Ascending aorta (tissue), 2 donors: ENCODE data around the gene LTB. TPM values are rescaled to one million over a fixed set of nuclear protein-coding genes. Genes with fewer than 3 reads are reported as not detected.

Experiments
- DNase-seq, 2 donors: peaks; one replicate each; pipeline ENCODE4 v3.0.0-alpha.2; 2019; ENCODE audit warnings: low spot score in 2 of 2
- H3K27ac ChIP-seq, 2 donors: fragments of 200-600 bp; sonication (generic); one replicate each; pipeline ENCODE4 v1.5.1; 2016 to 2017; ENCODE audit warnings: mild to moderate bottlenecking in 1 of 2
- H3K27me3 ChIP-seq: fragments of 200-600 bp; sonication (generic); one replicate; pipeline ENCODE4 v1.5.1; 2017
- H3K36me3 ChIP-seq, 2 donors: fragments of 200-600 bp; sonication (generic); one replicate each; pipeline ENCODE4 v1.5.1; 2016
- H3K4me1 ChIP-seq, 2 donors: fragments of 200-600 bp; sonication (generic); one replicate each; pipeline ENCODE4 v1.5.1; 2016 to 2017; ENCODE audit warnings: mild to moderate bottlenecking in 1 of 2
- H3K4me3 ChIP-seq, 2 donors: fragments of 200-600 bp; sonication (generic); one replicate each; pipeline ENCODE4 v1.5.1; 2016 to 2017; ENCODE audit warnings: mild to moderate bottlenecking in 1 of 2
- H3K9me3 ChIP-seq, 2 donors: fragments of 200-600 bp; sonication (generic); one replicate each; pipeline ENCODE4 v1.5.1; 2016
- intact Hi-C: fragments of 100-400 bp; cut with DNase I; formaldehyde crosslinking; loops from one replicate; pipeline ENCODE4 v1.15.1; 2023
- total RNA-seq: library from RNA; depleted of rRNA; stranded (reverse); fragments of >200 nt; gene quantifications from one replicate; pipeline ENCODE4 v1.1.0, GENCODE V29; 2016
- TF ChIP-seq, protein P1 (sequence below), 3 experiments: fragments of 200-600 bp in 2 of 3; fragments of 450-650 bp in 1 of 3; sonication (generic) in 2 of 3; IDR thresholded peaks; one replicate each; pipeline ENCODE4 v1.5.1; 2016 to 2019; ENCODE audit warnings: antibody characterized with exemption in 3 of 3, mild to moderate bottlenecking in 1 of 3, moderate library complexity in 1 of 3

LTB gene
- total RNA-seq, 1 donor from 2014 or later: not detected

DNA sequence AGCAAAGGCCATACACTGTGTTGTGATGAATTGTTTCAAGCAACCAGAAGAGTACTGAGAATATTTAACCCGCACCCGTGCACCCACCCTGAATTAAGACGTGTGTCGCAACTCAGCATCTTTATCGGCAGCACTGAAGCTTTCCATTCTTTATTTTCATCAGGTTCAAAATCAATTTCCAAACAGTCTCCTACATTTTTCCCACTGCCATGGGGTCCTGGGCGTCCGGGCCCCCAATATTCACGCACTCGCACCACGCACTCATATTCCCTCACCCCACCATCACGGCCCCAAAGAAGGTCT lies 1.8 kb downstream of the LTB start:
- H3K27ac ChIP-seq: peak overlapping the region; percentile 58 to 75
- no peaks in the 10 kb centered on the region for H3K9me3 ChIP-seq
- no peaks in the 10 kb centered on the region for H3K36me3 ChIP-seq
- intact Hi-C loops: loop anchor here (1.0 to 2.0 kb wide), 2 partner anchors 18 to 40 kb away; partner anchors contain the start of gene PRRC2A
- DNase-seq: no peak
- H3K4me1 ChIP-seq: peaks cover 0 to 12% of the 10 kb centered on the region in 2 donors
- H3K27me3 ChIP-seq: no peaks in the 10 kb centered on the region
- H3K4me3 ChIP-seq: peak overlapping the region; percentile 69 to 86
- TF ChIP-seq, protein P1, sequence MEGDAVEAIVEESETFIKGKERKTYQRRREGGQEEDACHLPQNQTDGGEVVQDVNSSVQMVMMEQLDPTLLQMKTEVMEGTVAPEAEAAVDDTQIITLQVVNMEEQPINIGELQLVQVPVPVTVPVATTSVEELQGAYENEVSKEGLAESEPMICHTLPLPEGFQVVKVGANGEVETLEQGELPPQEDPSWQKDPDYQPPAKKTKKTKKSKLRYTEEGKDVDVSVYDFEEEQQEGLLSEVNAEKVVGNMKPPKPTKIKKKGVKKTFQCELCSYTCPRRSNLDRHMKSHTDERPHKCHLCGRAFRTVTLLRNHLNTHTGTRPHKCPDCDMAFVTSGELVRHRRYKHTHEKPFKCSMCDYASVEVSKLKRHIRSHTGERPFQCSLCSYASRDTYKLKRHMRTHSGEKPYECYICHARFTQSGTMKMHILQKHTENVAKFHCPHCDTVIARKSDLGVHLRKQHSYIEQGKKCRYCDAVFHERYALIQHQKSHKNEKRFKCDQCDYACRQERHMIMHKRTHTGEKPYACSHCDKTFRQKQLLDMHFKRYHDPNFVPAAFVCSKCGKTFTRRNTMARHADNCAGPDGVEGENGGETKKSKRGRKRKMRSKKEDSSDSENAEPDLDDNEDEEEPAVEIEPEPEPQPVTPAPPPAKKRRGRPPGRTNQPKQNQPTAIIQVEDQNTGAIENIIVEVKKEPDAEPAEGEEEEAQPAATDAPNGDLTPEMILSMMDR (IDR thresholded peaks at IDR 0.05): no peak

GRCh38 chr6:31579546-31580437 lies 2.4 kb downstream of the LTB start:
- no peaks in the 10 kb centered on the region for H3K36me3 ChIP-seq
- no peak for DNase-seq
- H3K27me3 ChIP-seq: no peaks in the 10 kb centered on the region
- peaks cover 0 to 12% of the 10 kb centered on the region in 2 donors for H3K4me1 ChIP-seq
- H3K27ac ChIP-seq: no peak overlapping the region
- no peak overlapping the region for H3K4me3 ChIP-seq
- no peaks in the 10 kb centered on the region for H3K9me3 ChIP-seq
- TF ChIP-seq, protein P1 (IDR thresholded peaks at IDR 0.05): no peak
- intact Hi-C loops: loop anchor here (1.0 to 2.0 kb wide), 2 partner anchors 19 to 41 kb away; partner anchors contain the start of gene PRRC2A

- peaks cover 0 to 12% of the 10 kb centered on the region in 2 donors for H3K4me1 ChIP-seq
- intact Hi-C loops: no loop called here
- H3K36me3 ChIP-seq: no peaks in the 10 kb centered on the region
- no peaks in the 10 kb centered on the region for H3K27me3 ChIP-seq
- DNase-seq: no peak
- no peaks in the 10 kb centered on the region for H3K9me3 ChIP-seq
- H3K27ac ChIP-seq: no peak overlapping the region
- no peak overlapping the region for H3K4me3 ChIP-seq
- TF ChIP-seq, protein P1 (IDR thresholded peaks at IDR 0.05): no peak
Observed at GRCh38 chr6:31579119-31579505, 3.1 kb downstream of the LTB start.

GRCh38 chr6:31578184-31579118 lies 3.8 kb downstream of the LTB start:
- TF ChIP-seq, protein P1 (IDR thresholded peaks at IDR 0.05): no peak
- intact Hi-C loops: no loop called here
- no peak overlapping the region for H3K27ac ChIP-seq
- no peaks in the 10 kb centered on the region for H3K27me3 ChIP-seq
- H3K9me3 ChIP-seq: no peaks in the 10 kb centered on the region
- H3K4me3 ChIP-seq: no peak overlapping the region
- DNase-seq: no peak
- H3K4me1 ChIP-seq: peaks cover 0 to 12% of the 10 kb centered on the region in 2 donors
- no peaks in the 10 kb centered on the region for H3K36me3 ChIP-seq

DNA sequence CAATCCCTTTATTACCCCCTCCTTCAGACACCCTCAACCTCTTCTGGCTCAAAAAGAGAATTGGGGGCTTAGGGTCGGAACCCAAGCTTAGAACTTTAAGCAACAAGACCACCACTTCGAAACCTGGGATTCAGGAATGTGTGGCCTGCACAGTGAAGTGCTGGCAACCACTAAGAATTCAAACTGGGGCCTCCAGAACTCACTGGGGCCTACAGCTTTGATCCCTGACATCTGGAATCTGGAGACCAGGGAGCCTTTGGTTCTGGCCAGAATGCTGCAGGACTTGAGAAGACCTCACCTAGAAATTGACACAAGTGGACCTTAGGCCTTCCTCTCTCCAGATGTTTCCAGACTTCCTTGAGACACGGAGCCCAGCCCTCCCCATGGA lies 4.7 kb downstream of the LTB start:
- DNase-seq: no peak
- H3K36me3 ChIP-seq: no peaks in the 10 kb centered on the region
- H3K27ac ChIP-seq: no peak overlapping the region
- no peak overlapping the region for H3K4me3 ChIP-seq
- no peaks in the 10 kb centered on the region for H3K9me3 ChIP-seq
- TF ChIP-seq, protein P1 (IDR thresholded peaks at IDR 0.05): no peak
- intact Hi-C loops: no loop called here
- H3K4me1 ChIP-seq: peaks cover 0 to 12% of the 10 kb centered on the region in 2 donors
- no peaks in the 10 kb centered on the region for H3K27me3 ChIP-seq
